Esophagus (tissue), 2 donors: ENCODE data around the gene BPIFA1. TPM values are rescaled to one million over a fixed set of nuclear protein-coding genes. Genes with fewer than 3 reads are reported as not detected.

Source experiments
- H3K27ac ChIP-seq, 2 donors: one replicate each; pipeline ENCODE4 v1.5.1; 2013; ENCODE audit warnings: low read depth in 2 of 2, mild to moderate bottlenecking in 2 of 2, inconsistent platforms in 1 of 2, low read length in 1 of 2, moderate library complexity in 1 of 2
- H3K27me3 ChIP-seq, 2 donors: one replicate each; pipeline ENCODE4 v1.6.1; 2013; ENCODE audit warnings: low read length in 2 of 2, control low read depth in 1 of 2, mild to moderate bottlenecking in 1 of 2; ENCODE audit not compliant: insufficient read depth in 2 of 2, control insufficient read depth in 1 of 2
- H3K36me3 ChIP-seq, 2 donors: one replicate each; pipeline ENCODE4 v1.6.1; 2013; ENCODE audit warnings: low read length in 1 of 2; ENCODE audit not compliant: control insufficient read depth in 2 of 2, insufficient read depth in 2 of 2
- H3K4me1 ChIP-seq, 2 donors: one replicate each; pipeline ENCODE4 v1.6.1; 2013; ENCODE audit warnings: low read length in 1 of 2; ENCODE audit not compliant: control insufficient read depth in 2 of 2, insufficient read depth in 2 of 2
- H3K4me3 ChIP-seq, 2 donors: one replicate each; pipeline ENCODE4 v1.5.1; 2013; ENCODE audit warnings: low read length in 2 of 2, mild to moderate bottlenecking in 2 of 2, low read depth in 1 of 2, moderate library complexity in 1 of 2
- H3K9me3 ChIP-seq, 2 donors: one replicate each; pipeline ENCODE4 v1.6.1; 2013; ENCODE audit warnings: mild to moderate bottlenecking in 2 of 2, low read depth in 1 of 2, low read length in 1 of 2, moderate library complexity in 1 of 2; ENCODE audit not compliant: control insufficient read depth in 2 of 2, insufficient read depth in 1 of 2
- WGBS, 2 donors: extraction: QIAGEN DNeasy Blood & Tissue Kit; methylation state at CpG; one replicate each; pipeline ENCODE4 v1.1.7; 2013; 5-methylcytosine and 5-hydroxymethylcytosine counted together
- polyA plus RNA-seq, 2 donors: library from polyadenylated mRNA; stranded (reverse); fragments of 200-250 nt; gene quantifications; one replicate each; pipeline ENCODE4 v1.2.3, GENCODE V29; 2013
- donor health status: healthy with polysubstance abuse.
- donor health status: Bipolar disorder and iron deficiency.

BPIFA1 gene
- polyA plus RNA-seq, 2 donors, result not detected

DNA sequence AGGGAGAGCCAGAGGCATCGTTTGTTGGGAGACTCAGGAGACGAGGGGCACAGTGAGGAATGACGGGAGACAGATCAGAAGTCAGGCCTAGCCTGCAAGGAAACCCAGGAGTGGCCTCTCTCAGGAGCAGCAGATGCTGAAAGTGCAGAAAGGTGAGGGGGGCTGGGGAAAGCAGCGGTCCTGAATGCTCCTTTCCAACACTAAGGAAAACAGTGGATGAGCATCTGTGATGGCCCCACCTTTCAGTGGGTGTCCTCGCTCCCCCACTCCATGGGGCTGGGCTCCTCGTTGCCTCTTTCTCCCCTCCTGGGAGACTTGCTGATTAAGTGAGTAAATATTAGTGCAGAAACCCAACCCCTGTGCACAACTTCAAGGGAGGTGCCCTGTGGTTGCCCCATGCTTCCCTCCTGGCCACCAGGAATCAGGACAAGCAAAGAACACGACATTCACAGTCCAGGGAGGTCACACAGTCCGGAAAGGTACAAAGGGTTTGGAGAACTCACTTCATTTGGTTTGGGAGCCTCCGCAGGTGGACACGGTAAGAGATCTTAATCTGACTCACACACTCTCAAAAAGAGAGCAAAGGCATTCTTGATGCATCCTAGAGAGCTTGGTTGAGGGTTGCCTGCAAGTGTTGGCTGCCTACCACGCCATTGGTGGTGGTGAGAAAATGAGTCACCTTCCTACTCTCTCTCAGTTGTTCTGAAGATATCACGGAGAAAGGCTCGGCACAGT, 37.5 kb downstream of the BPIFA1 start:
- Histone ChIP-seq H3K36me3 (no peaks in the 10 kb centered on the region), H3K4me3 (no peak overlapping the region), H3K27ac (no peak overlapping the region), H3K9me3 (no peaks in the 10 kb centered on the region), H3K4me1 (no peaks in the 10 kb centered on the region), H3K27me3 (no peaks in the 10 kb centered on the region)
- 55 to 64% methylated on average over 13 of the region's 13 CpGs for WGBS, 2 donors

DNA sequence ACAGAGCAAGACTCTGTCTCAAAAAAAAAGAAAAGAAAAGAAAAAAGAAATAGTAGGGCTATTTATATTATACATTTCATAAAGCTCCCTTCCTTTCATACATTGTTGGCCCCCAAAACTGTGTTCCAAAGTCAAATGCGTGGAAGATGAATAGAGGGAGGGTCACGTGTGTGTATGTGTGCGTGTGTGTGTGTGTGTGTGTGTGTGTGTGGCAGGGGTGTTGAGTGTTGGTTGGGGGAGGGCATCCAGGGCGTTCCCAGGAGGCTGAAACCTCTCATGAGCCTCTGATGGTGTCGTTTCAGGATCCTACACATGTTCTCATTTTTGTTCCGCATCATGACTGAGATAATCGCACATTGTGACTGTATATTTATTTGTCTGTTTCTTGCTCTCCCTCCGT, 39.4 kb downstream of the BPIFA1 start:
- H3K27ac ChIP-seq, result no peak overlapping the region
- no peaks in the 10 kb centered on the region for H3K27me3 ChIP-seq
- H3K9me3 ChIP-seq, result no peaks in the 10 kb centered on the region
- 64 to 70% methylated on average over 8 of the region's 8 CpGs for WGBS, 2 donors
- no peaks in the 10 kb centered on the region for H3K36me3 ChIP-seq
- no peak overlapping the region for H3K4me3 ChIP-seq
- no peaks in the 10 kb centered on the region for H3K4me1 ChIP-seq

DNA sequence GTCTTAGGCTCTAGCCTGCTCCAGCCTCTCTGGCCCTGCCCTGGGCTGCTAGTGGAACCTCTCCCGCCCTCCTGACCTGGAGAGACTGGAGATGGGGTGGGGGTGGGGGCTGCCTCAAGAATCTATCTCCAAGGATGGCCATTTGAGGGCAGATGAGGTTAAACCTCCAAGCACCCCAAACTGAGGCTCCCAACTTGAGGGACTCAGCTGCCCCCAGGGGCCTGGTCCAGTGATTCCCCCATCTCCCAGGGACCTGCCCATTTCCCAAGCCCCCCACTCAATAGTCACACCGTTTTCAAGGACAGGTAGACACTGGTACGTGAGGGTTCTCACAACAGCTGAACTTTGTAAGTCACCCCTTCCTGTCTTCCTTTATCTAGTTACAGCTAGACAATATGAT, 40.1 kb downstream of the BPIFA1 start:
- no peaks in the 10 kb centered on the region for H3K36me3 ChIP-seq
- H3K27me3 ChIP-seq, result no peaks in the 10 kb centered on the region
- no peak overlapping the region for H3K27ac ChIP-seq
- H3K9me3 ChIP-seq, result no peaks in the 10 kb centered on the region
- no peak overlapping the region for H3K4me3 ChIP-seq
- 63 to 68% methylated on average over 3 of the region's 3 CpGs for WGBS, 2 donors
- no peaks in the 10 kb centered on the region for H3K4me1 ChIP-seq

DNA sequence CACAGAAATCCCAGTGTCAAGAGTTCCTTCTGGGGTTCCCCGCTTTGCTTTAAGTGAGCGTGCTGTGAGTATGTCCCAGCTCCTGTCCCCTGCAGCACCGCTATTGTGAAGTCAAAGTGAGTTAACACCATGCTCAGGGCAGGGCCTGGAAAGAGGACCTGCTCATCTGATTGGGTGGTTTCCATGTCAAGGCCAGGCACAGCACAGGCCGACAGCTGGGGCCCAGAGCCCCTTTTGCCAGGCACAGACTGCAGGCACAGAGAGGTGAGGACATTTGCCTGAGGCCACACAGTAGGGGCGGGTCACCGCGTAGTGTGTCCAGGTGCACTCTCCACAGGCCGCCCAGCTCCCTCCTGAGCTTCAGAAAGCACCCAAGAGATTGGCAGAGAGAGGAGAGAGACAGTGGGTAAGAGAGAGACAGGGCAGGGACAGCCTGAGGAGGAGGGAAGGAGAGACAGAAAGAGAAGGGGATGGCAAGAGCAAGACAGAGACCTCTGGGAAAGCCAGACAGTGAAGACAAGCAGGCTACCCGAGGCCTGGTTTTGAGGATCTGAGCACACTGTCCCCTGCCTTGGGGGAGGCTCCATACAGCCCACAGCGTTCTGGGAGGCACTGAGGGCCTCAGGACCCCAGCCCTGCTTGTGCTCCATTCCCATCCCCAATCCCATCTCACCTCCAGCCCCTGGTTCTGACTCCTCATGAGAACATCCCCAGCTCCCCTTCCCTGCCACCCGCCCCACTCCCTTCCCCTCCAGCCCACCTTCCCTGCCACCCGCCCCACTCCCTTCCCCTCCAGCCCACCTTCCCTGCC, 40.7 kb downstream of the BPIFA1 start:
- H3K36me3 ChIP-seq, result no peaks in the 10 kb centered on the region
- no peak overlapping the region for H3K27ac ChIP-seq

DNA sequence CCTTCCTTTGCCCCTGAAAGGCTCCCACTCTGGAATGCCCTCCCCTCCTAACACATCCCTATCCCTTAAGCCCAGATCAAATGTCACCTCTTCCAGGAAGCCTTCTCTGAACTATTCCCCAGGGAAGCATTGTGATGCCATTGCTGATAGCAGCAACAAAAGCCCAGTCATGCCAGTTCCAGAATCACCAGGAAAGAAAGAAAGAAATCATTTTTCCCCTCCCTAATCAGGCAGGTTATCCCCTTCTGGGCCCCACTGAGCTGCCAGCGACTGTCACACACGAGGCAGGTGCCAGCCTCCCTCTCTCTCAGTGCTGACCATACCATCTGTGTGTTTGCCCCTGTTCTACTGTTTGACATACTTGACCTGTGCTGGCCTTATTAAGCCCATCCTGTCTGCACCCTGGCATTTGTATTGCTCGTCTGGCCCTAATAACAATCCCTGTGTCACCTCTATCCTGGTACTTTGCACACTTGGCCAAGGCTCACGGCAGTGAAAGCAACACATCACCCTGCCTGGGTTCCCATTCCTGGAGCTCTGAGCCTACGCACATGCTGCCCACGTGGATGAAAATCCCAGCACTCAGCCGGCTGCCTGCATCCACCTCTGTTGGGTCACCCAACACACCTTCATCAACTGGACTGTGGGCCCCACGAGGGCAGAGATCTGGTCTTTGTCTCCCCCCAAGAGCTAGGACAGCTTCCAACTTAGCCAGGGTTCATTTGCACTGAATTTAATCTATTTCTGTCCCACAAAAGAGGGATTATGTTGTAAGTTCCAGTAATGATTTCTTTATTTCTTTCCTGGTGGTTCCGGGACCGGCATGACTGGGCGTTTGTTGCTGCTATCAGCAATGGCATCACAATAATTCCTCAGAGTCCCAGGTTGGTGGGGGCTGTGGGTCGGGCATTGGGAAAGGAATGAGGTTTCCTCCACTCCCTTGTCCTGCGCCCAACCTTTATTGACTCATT, 42.0 kb downstream of the BPIFA1 start:
- 37 to 41% methylated on average over 13 of the region's 13 CpGs for WGBS, 2 donors
- H3K27me3 ChIP-seq, result no peaks in the 10 kb centered on the region

More for the DNA sequence above, 40.7 kb downstream of the BPIFA1 start:
- Histone ChIP-seq H3K4me1 (no peaks in the 10 kb centered on the region), H3K9me3 (no peaks in the 10 kb centered on the region), H3K4me3 (no peak overlapping the region), H3K27me3 (no peaks in the 10 kb centered on the region)
- WGBS, 2 donors, result 78 to 79% methylated on average over 11 to 12 of the region's 12 CpGs

DNA sequence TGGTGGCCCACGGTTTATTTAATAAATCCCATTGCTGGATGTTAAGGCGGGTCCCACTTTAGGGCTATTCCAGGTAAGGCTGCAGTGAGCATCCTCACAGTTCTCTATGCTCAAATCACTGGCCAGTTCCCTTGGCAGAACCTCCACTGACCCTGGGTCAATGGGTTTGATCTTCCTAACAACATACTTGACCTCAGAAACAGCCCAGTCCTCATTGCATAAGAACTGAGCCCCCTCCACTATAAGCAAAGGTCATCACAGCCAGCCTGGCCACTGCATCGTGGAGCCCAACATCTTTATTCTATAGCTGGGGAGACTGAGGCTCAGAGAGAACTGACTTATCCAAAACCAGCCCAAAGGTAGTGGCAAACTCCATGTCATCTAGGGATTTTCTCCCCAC, 42.9 kb downstream of the BPIFA1 start:
- Histone ChIP-seq H3K9me3 (no peaks in the 10 kb centered on the region), H3K4me3 (no peak overlapping the region), H3K27me3 (peaks cover 0 to 4% of the 10 kb centered on the region in 2 donors), H3K4me1 (no peaks in the 10 kb centered on the region), H3K36me3 (no peaks in the 10 kb centered on the region), H3K27ac (no peak overlapping the region)
- WGBS, 2 donors, result 70 to 76% methylated on average over 3 of the region's 3 CpGs

More for the DNA sequence above, 42.0 kb downstream of the BPIFA1 start:
- Histone ChIP-seq H3K27ac (no peak overlapping the region), H3K36me3 (no peaks in the 10 kb centered on the region), H3K4me1 (no peaks in the 10 kb centered on the region), H3K4me3 (no peak overlapping the region), H3K9me3 (no peaks in the 10 kb centered on the region)

DNA sequence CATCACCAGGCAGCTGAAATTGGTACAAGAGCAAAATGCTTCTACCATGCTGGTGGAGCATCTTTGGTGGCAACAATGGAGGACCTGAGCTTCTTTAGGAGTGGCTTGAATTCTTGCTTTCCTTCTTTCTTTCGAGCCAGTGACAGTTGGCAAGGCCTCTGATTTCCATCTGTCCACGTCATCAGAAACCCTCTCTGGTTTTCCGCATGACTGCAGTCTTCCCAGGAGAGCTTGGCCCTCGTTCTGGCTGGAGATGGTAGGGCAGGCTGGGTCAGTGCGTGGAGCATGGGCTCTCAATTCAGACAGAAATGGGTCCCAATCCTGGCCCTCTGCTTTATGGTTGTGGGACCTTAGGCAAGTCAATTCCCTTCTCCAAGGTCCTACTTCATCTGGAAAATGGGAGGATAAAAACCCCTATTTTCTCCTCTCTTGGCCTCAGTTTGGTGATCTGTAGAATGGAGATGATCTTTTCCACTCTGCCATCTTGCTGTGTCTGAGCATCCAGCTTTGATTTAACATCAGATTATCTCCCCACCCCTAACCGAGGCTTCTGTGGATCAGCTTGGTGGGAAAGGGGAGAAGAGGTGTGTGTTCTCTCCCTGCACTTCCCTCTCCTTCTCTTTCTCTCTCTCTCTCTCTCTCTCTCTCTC, 43.6 kb downstream of the BPIFA1 start:
- H3K36me3 ChIP-seq, result no peaks in the 10 kb centered on the region
- H3K4me3 ChIP-seq, result no peak overlapping the region
- no peak overlapping the region for H3K27ac ChIP-seq

DNA sequence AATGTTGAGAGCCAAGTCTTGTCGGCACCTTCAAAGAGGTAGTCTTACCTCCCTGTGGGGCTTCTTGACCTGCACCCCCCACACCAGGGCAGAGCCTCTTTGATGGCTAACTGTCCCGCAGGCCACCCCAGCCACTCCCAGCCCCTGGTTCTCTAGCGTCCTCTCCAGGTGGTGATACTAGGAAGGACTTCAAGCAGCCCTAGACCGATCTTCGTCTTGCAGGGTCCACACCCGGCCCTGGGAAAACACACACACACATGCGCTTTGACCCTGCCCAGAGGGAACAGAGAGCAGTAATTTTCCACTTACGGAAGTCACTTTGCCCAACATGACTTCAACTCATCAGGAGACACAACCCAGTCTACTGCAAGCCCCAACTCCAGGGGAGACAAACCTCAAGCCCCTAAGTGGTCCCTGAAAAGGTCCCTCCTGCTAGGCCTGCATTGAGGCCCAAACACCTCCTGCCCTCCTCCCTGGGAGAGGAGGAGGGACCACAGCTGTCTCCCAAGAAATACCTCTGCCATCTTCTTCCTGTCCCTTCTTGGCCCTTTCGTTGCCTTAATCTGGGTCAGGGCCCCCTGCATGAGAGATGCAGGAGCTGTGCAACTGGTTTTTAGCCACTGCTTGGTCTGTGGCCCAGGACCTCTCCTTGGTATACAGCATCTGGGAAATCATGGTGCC, 44.3 kb downstream of the BPIFA1 start:
- H3K27me3 ChIP-seq, result peaks cover 0 to 4% of the 10 kb centered on the region in 2 donors
- H3K9me3 ChIP-seq, result no peaks in the 10 kb centered on the region
- 83 to 86% methylated on average over 9 of the region's 9 CpGs for WGBS, 2 donors
- H3K36me3 ChIP-seq, result no peaks in the 10 kb centered on the region
- H3K4me1 ChIP-seq, result no peaks in the 10 kb centered on the region
- no peak overlapping the region for H3K4me3 ChIP-seq
- H3K27ac ChIP-seq, result no peak overlapping the region

More for the DNA sequence above, 43.6 kb downstream of the BPIFA1 start:
- no peaks in the 10 kb centered on the region for H3K4me1 ChIP-seq
- H3K27me3 ChIP-seq, result peaks cover 0 to 4% of the 10 kb centered on the region in 2 donors
- WGBS, 2 donors, result 55 to 70% methylated on average over 6 of the region's 6 CpGs
- H3K9me3 ChIP-seq, result no peaks in the 10 kb centered on the region
